Myocyte (in vitro differentiated cells): ENCODE measurements around the gene DCAF5. TPM values are rescaled to one million over a fixed set of nuclear protein-coding genes. Genes with fewer than 3 reads are reported as not detected.
A peak's percentile ranks its signal among the peaks of the same experiment; 100 is the strongest.

Experiments
- DNase-seq: peaks from one replicate; pipeline ENCODE4 v3.0.0-alpha.2; 2012; ENCODE audit warnings: low read depth
- total RNA-seq: library from RNA; depleted of rRNA; stranded (reverse); fragments of >200 nt; gene quantifications from 2 replicates; pipeline ENCODE4 v1.2.3, GENCODE V29; 2014

Gene DCAF5
- total RNA-seq, 1 donor from 2014 or later, result 41.8 TPM

- DNase-seq, result peak; percentile 27
These were observed 144.5 kb downstream of the DCAF5 start for GRCh38 chr14:69008421-69008884.

GRCh38 chr14:69006346-69006745 is 146.6 kb downstream of the DCAF5 start:
- DNase-seq, result no peak

GRCh38 chr14:69005432-69006148 is 147.3 kb downstream of the DCAF5 start:
- peak; percentile 86 for DNase-seq

DNA sequence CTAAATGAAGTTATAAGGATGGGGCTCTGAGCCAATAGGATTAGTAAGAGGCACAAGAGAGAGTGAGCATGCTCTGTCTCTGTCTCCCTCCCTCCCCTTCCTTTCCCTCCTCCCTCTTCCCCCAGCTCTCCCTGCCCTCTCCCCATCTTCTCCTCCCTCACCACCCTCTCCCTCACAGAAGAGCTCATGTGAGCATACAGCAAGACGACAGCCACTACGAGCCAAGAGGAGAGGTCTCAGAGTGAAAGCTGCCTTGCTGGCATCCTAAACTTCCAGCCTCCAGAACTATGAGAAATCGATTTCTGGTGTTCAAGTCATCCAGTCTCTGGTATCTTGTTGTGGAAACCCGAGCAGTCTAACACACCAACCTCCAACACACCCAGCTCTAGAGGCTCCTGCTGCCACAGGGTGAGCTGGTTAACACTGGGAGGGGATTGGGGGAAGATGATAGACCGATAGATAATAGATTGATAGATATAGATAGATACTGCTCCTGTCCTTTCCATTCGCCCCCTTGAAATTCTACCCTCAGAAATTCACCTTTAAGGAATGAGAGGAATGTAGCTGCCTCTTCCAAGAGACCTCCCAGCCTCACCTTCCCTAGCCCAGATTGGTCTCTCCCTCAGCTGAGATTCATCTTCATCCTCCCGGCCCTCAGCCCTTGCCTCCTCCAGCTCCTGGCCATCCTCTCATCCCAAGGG is 148.0 kb downstream of the DCAF5 start:
- no peak for DNase-seq

DNA sequence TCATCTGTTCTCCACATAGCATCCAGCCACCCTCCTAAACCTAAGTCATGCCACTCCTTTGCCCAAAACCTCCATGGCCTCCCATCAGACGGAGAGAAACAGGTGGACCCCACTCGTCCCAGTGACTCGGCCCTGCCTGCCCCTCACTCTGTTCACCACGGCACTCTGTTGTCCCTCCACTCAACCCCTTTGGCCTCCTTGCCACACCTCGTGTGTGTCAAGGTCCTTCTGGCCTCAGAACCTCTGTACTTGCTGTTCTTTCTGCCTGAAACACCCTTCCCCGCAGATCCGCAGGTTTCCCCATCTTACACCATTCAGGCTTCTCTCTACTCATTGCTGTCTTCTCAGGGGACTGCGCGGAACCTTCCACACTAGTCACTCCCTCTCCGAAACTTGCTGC is 149.3 kb downstream of the DCAF5 start:
- no peak for DNase-seq

GRCh38 chr14:69002069-69002468 is 150.8 kb downstream of the DCAF5 start:
- peak; percentile 32 for DNase-seq

DNA sequence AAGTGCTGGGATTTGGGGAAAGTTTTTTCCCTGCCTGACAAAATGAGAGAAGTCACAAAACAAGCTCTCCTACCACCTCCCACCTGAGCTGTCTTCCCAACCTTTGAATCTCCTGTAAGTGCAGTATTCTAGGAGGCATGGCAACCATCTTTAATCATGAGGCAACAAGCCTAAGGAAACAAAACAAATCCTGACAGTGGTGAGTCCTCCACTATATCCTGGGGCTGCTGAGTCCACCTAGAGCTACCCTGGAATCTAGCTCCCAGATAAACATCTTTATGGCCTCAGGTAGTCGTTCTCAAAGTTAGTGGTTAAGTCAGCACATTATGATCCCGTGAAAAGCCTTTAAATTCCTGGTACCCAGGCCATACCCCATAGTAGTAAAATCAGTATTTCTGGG is 151.5 kb downstream of the DCAF5 start:
- DNase-seq, result no peak

Other genes starting within 250 kb of the DCAF5 start
- 171 and 188 TPM in 2 replicates for gene ACTN1, start 173.8 kb downstream of the DCAF5 start, total RNA-seq
- gene EXD2, start 38.4 kb upstream of the DCAF5 start, total RNA-seq, result 13.6 and 20.6 TPM in 2 replicates
- gene GALNT16, start 107.0 kb upstream of the DCAF5 start, total RNA-seq, result 2.9 and 4.5 TPM in 2 replicates
- 70.3 and 71.8 TPM in 2 replicates for gene ERH, start 245.2 kb upstream of the DCAF5 start, total RNA-seq
- 52.8 and 60.2 TPM in 2 replicates for gene SLC39A9, start 245.6 kb upstream of the DCAF5 start, total RNA-seq